ENCODE measurements around the gene PHKA2. TPM values are rescaled to one million over a fixed set of nuclear protein-coding genes. Genes with fewer than 3 reads are reported as not detected.

Gene PHKA2
- total and polyA plus RNA-seq, 2 of the 4 experiments (the other 2 are of a cell fraction), result 10.0 to 21.5 TPM

- no peak overlapping the region for H4K5ac ChIP-seq (ENCODE audit: low read depth, low read length)
- no peak overlapping the region for H2AK9ac ChIP-seq (replicated peaks; ENCODE audit: low read depth, low read length, poor library complexity)
- H3K4me1 ChIP-seq (ENCODE audit: control insufficient read depth, insufficient read depth, low read length), result no peaks in the 10 kb centered on the region
- DNase-seq (peak; percentile 17), ATAC-seq (ENCODE audit: low read depth) (peak; percentile 63)
- H3K56ac ChIP-seq (ENCODE audit: extremely low read depth, insufficient read depth, low read length), result no peak overlapping the region
- ChIA-PET CTCF (interaction anchor here (0.5 to 1.5 kb wide), 6 partner anchors 10 to 567 kb away, joined by 3 to 8 read pairs (median 4); no protein-coding TSS in a partner anchor), POLR2A (ENCODE audit: unreplicated experiment) (no interaction called here)
- TF ChIP-seq RAD21 (IDR thresholded peaks at IDR 0.05; ENCODE audit: low read length) (peak; percentile 48), CTCF (conservative IDR thresholded peaks at IDR 0.05; ENCODE audit: low read depth, low read length) (peak; percentile 51), BHLHE40 (IDR thresholded peaks at IDR 0.05; ENCODE audit: low read depth, low read length) (no peak), MAFK (IDR thresholded peaks at IDR 0.05; ENCODE audit: low read depth, low read length) (no peak), ELK1 (IDR thresholded peaks at IDR 0.05; ENCODE audit: borderline replicate concordance, low read depth, low read length) (no peak), RCOR1 (IDR thresholded peaks at IDR 0.05; ENCODE audit: insufficient replicate concordance, low read length) (no peak), RFX5 (IDR thresholded peaks at IDR 0.05; ENCODE audit: low read depth, low read length) (no peak), CHD1 (IDR thresholded peaks at IDR 0.05; ENCODE audit: low read depth, low read length) (no peak), MXI1 (IDR thresholded peaks at IDR 0.05; ENCODE audit: borderline replicate concordance, low read depth, low read length) (no peak), USF2 (IDR thresholded peaks at IDR 0.05; ENCODE audit: low read depth, low read length) (no peak), CEBPB (IDR thresholded peaks at IDR 0.05; ENCODE audit: low read depth, low read length) (no peak), FOS (IDR thresholded peaks at IDR 0.05; ENCODE audit: low read depth, low read length) (no peak), MAZ (IDR thresholded peaks at IDR 0.05; ENCODE audit: borderline replicate concordance, low read depth, low read length) (no peak), SMC3 (IDR thresholded peaks at IDR 0.05; ENCODE audit: low read depth, low read length) (no peak; the same call in 1 of the 2 replicates), NFE2L2 (IDR thresholded peaks at IDR 0.05; ENCODE audit: low read depth, low read length) (no peak)
- H2BK5ac ChIP-seq (ENCODE audit: low read depth, low read length, poor library complexity, severe bottlenecking), result no peak overlapping the region
- no peak overlapping the region for H4K91ac ChIP-seq (ENCODE audit: insufficient read depth, low read depth, low read length)
- H3K4me3 ChIP-seq (ENCODE audit: insufficient read depth, low read depth, low read length), result no peak overlapping the region
- no peak overlapping the region for H3K4me2 ChIP-seq (ENCODE audit: low read depth, low read length)
- H2BK120ac ChIP-seq (ENCODE audit: low read depth, low read length), result no peak overlapping the region
- no peak overlapping the region for H3K23ac ChIP-seq (ENCODE audit: low read depth, low read length)
- no peaks in the 10 kb centered on the region for H3K27me3 ChIP-seq (ENCODE audit: control insufficient read depth, insufficient read depth, low read length)
- H3K9me3 ChIP-seq (ENCODE audit: control insufficient read depth, insufficient read depth, low read length), result no peaks in the 10 kb centered on the region
- no TSS peak for BruUV-seq (replicated peaks)
- in situ Hi-C loops (cut with MboI; ENCODE audit: low sequenced_read_pairs), result no loop called here
- no peak overlapping the region for H2BK20ac ChIP-seq (ENCODE audit: low read depth, low read length)
- no CpG with 5 or more reads among the region's 3 CpGs for WGBS, 2 experiments (ENCODE audit: extremely low coverage in 2 of 2, insufficient read length in 1 of 2)
- H3K9me1 ChIP-seq (ENCODE audit: insufficient read depth, low read length), result no peaks in the 10 kb centered on the region
- no peaks in the 10 kb centered on the region for H3K79me1 ChIP-seq (ENCODE audit: low read depth in 1 of 2, low read length in 2 of 2)
- H3K18ac ChIP-seq (ENCODE audit: low read depth, low read length), result no peak overlapping the region
- no peaks in the 10 kb centered on the region for H4K20me1 ChIP-seq (ENCODE audit: insufficient read depth, low read length)
- no peak overlapping the region for H4K8ac ChIP-seq (ENCODE audit: low read depth in 2 of 2, low read length in 2 of 2)
- intact Hi-C loops (cut with micrococcal nuclease), result no loop called here
- no peak overlapping the region for H3K4ac ChIP-seq (ENCODE audit: low read depth, low read length)
- no peak overlapping the region for H3K9ac ChIP-seq (ENCODE audit: low read depth, low read length)
- no peak overlapping the region for H2AK5ac ChIP-seq (ENCODE audit: low read depth, low read length)
- dilution Hi-C loops (cut with HindIII; ENCODE audit: low sequenced_read_pairs, unreplicated experiment), result no loop called here
- H3K27ac ChIP-seq (ENCODE audit: insufficient read depth, low read length), result no peak overlapping the region
- H3K36me3 ChIP-seq (ENCODE audit: control insufficient read depth, insufficient read depth, low read length), result no peaks in the 10 kb centered on the region
- H2AFZ ChIP-seq (replicated peaks; ENCODE audit: low read length, poor library complexity), result no peak overlapping the region
- no peak overlapping the region for H3K14ac ChIP-seq (replicated peaks; ENCODE audit: low read depth, low read length)
- no peak overlapping the region for H2BK15ac ChIP-seq (ENCODE audit: low read depth, low read length)
Measured at GRCh38 chrX:19017271-19017670, 33.4 kb upstream of the PHKA2 start.
